Glomerular visceral epithelial cell (primary cell): ENCODE measurements around the gene MCM6.
"Not testable (repeated sequence)": the region's sequence is repeated elsewhere in the genome, so short reads cannot be mapped to it uniquely, and the experiment has no call there.

Source experiments
- DNase-seq: peaks from one replicate; pipeline ENCODE4 v3.0.0-alpha.2; 2016; ENCODE audit errors: extremely low spot score

Gene MCM6

GRCh38 chr2:135821190-135821589 lies 55.1 kb downstream of the MCM6 start:
- no peak for DNase-seq

GRCh38 chr2:135820003-135820618 lies 56.1 kb downstream of the MCM6 start:
- DNase-seq, result peak; percentile 75

GRCh38 chr2:135818937-135819610 lies 57.2 kb downstream of the MCM6 start:
- peak; percentile 36 for DNase-seq

GRCh38 chr2:135817951-135818350 lies 58.3 kb downstream of the MCM6 start:
- DNase-seq, result no peak

- no peak for DNase-seq
Measured at GRCh38 chr2:135817466-135817865, 58.8 kb downstream of the MCM6 start.

- no peak for DNase-seq
Measured at GRCh38 chr2:135815269-135815668, 61.0 kb downstream of the MCM6 start.

GRCh38 chr2:135812907-135813511 lies 63.2 kb downstream of the MCM6 start:
- DNase-seq, result no peak

GRCh38 chr2:135807874-135808273 lies 68.4 kb downstream of the MCM6 start:
- not testable (repeated sequence) for DNase-seq

GRCh38 chr2:135803278-135803677 lies 73.0 kb downstream of the MCM6 start:
- no peak for DNase-seq

- no peak for DNase-seq
Measured at GRCh38 chr2:135802350-135802749, 73.9 kb downstream of the MCM6 start.

GRCh38 chr2:135800513-135801460 lies 75.5 kb downstream of the MCM6 start:
- no peak for DNase-seq

- DNase-seq, result no peak
Measured at GRCh38 chr2:135799738-135800137, 76.5 kb downstream of the MCM6 start.

- DNase-seq, result no peak
Measured at GRCh38 chr2:135798762-135799161, 77.5 kb downstream of the MCM6 start.

- DNase-seq, result no peak
Measured at GRCh38 chr2:135798275-135798705, 78.0 kb downstream of the MCM6 start.

- peak; percentile 85 for DNase-seq
Measured at GRCh38 chr2:135797497-135798274, 78.6 kb downstream of the MCM6 start.

GRCh38 chr2:135796606-135797005 lies 79.6 kb downstream of the MCM6 start:
- DNase-seq, result no peak

GRCh38 chr2:135795641-135796040 lies 80.6 kb downstream of the MCM6 start:
- DNase-seq, result not testable (repeated sequence)

GRCh38 chr2:135792401-135793150 lies 83.7 kb downstream of the MCM6 start:
- peak; percentile 38 for DNase-seq

- DNase-seq, result peak; percentile 71
Measured at GRCh38 chr2:135791418-135792190, 84.6 kb downstream of the MCM6 start.

GRCh38 chr2:135790423-135790822 lies 85.8 kb downstream of the MCM6 start:
- no peak for DNase-seq
